Stimulated activated naive B cell treated with anti-CD40 and anti-IgM and Interleukin-4, amounts not matched to agents 10 μg/mL and 1 μg/mL and 100 μg/mL, for 72 hours (primary cell): Measurements from ENCODE around the gene STX8.
A peak's percentile ranks its signal among the peaks of the same experiment; 100 is the strongest.

Experiments
- ATAC-seq, 2 donors: fragments of 150-1000 bp; cut with Tn5 transposase; replicated peaks; 2 replicates each; pipeline ENCODE4 v1.10.0; 2021; ENCODE audit warnings: moderate library complexity in 1 of 2
- DNase-seq: peaks from one replicate; pipeline ENCODE4 v3.0.0; 2021
- H3K27ac Mint-ChIP-seq: one replicate; pipeline ENCODE4 v1.8.0; 2022; ENCODE audit warnings: mild to moderate bottlenecking, mixed read lengths
- H3K27me3 Mint-ChIP-seq, 2 donors: one replicate each; pipeline ENCODE4 v1.8.0; 2022; ENCODE audit warnings: mixed read lengths in 2 of 2
- H3K36me3 Mint-ChIP-seq, 2 donors: one replicate each; pipeline ENCODE4 v1.8.0; 2022; ENCODE audit warnings: mixed read lengths in 2 of 2, mild to moderate bottlenecking in 1 of 2
- H3K4me1 Mint-ChIP-seq, 2 donors: one replicate each; pipeline ENCODE4 v1.8.0; 2022; ENCODE audit warnings: mixed read lengths in 2 of 2, mild to moderate bottlenecking in 1 of 2
- H3K4me3 Mint-ChIP-seq, 2 donors: one replicate each; pipeline ENCODE4 v1.8.0; 2022; ENCODE audit warnings: mild to moderate bottlenecking in 2 of 2, mixed read lengths in 2 of 2, moderate library complexity in 1 of 2
- H3K9me3 Mint-ChIP-seq, 2 donors: one replicate each; pipeline ENCODE4 v1.8.0; 2022; ENCODE audit warnings: mixed read lengths in 2 of 2, mild to moderate bottlenecking in 1 of 2

STX8 gene

GRCh38 chr17:9279893-9280292, 295.7 kb downstream of the STX8 start:
- Mint-ChIP-seq H3K27me3 (no peaks in the 10 kb centered on the region), H3K36me3 (peaks cover 8 to 21% of the 10 kb centered on the region in 2 donors), H3K9me3 (no peaks in the 10 kb centered on the region), H3K4me1 (peaks cover 0 to 6% of the 10 kb centered on the region in 2 donors), H3K4me3 (no peak overlapping the region), H3K27ac (no peak overlapping the region)
- ATAC-seq: no peak
- no peak for DNase-seq

- H3K4me3 Mint-ChIP-seq: no peak overlapping the region
- H3K9me3 Mint-ChIP-seq: no peaks in the 10 kb centered on the region
- H3K4me1 Mint-ChIP-seq: peaks cover 0 to 2% of the 10 kb centered on the region in 2 donors
- no peak for ATAC-seq
- H3K27ac Mint-ChIP-seq: no peak overlapping the region
- peaks cover 1 to 12% of the 10 kb centered on the region in 2 donors for H3K36me3 Mint-ChIP-seq
- H3K27me3 Mint-ChIP-seq: no peaks in the 10 kb centered on the region
- DNase-seq: no peak
Observed at GRCh38 chr17:9274973-9275372, 300.6 kb downstream of the STX8 start.

GRCh38 chr17:9273428-9274391, 301.9 kb downstream of the STX8 start:
- Mint-ChIP-seq H3K4me3 (no peak overlapping the region), H3K27ac (no peak overlapping the region)
- DNase-seq: no peak

GRCh38 chr17:9272501-9273200, 303.0 kb downstream of the STX8 start:
- no peaks in the 10 kb centered on the region for H3K27me3 Mint-ChIP-seq
- H3K36me3 Mint-ChIP-seq: peaks cover 5% of the 10 kb centered on the region in 2 donors
- no peak for DNase-seq
- no peaks in the 10 kb centered on the region for H3K9me3 Mint-ChIP-seq
- no peak overlapping the region for H3K4me3 Mint-ChIP-seq
- H3K27ac Mint-ChIP-seq: no peak overlapping the region
- ATAC-seq: no peak
- no peaks in the 10 kb centered on the region for H3K4me1 Mint-ChIP-seq

More at GRCh38 chr17:9273428-9274391, 301.9 kb downstream of the STX8 start:
- Mint-ChIP-seq H3K27me3 (no peaks in the 10 kb centered on the region), H3K36me3 (peaks cover 5 to 12% of the 10 kb centered on the region in 2 donors), H3K4me1 (no peaks in the 10 kb centered on the region), H3K9me3 (no peaks in the 10 kb centered on the region)
- ATAC-seq: peak in 1 of 2 donors; percentile 31

- Mint-ChIP-seq H3K4me3 (no peak overlapping the region), H3K27me3 (no peaks in the 10 kb centered on the region), H3K36me3 (peaks cover 6 to 7% of the 10 kb centered on the region in 2 donors), H3K27ac (no peak overlapping the region), H3K9me3 (no peaks in the 10 kb centered on the region), H3K4me1 (no peaks in the 10 kb centered on the region)
- DNase-seq (no peak), ATAC-seq (no peak)
Observed at GRCh38 chr17:9271989-9272388, 303.6 kb downstream of the STX8 start.

- Mint-ChIP-seq H3K36me3 (peaks cover 7 to 10% of the 10 kb centered on the region in 2 donors), H3K27me3 (no peaks in the 10 kb centered on the region), H3K27ac (no peak overlapping the region), H3K4me3 (no peak overlapping the region), H3K9me3 (no peaks in the 10 kb centered on the region), H3K4me1 (no peaks in the 10 kb centered on the region)
- ATAC-seq: no peak
- DNase-seq: no peak
Observed at GRCh38 chr17:9270921-9271320, 304.7 kb downstream of the STX8 start.

GRCh38 chr17:9269350-9270035, 306.1 kb downstream of the STX8 start:
- ATAC-seq (no peak), DNase-seq (no peak)
- Mint-ChIP-seq H3K4me3 (no peak overlapping the region), H3K9me3 (no peaks in the 10 kb centered on the region), H3K27me3 (no peaks in the 10 kb centered on the region), H3K27ac (no peak overlapping the region), H3K4me1 (no peaks in the 10 kb centered on the region), H3K36me3 (peaks cover 9 to 16% of the 10 kb centered on the region in 2 donors)

- H3K4me3 Mint-ChIP-seq: no peak overlapping the region
- ATAC-seq (no peak), DNase-seq (no peak)
- H3K4me1 Mint-ChIP-seq: no peaks in the 10 kb centered on the region
- no peaks in the 10 kb centered on the region for H3K27me3 Mint-ChIP-seq
- H3K9me3 Mint-ChIP-seq: peaks cover 0 to 2% of the 10 kb centered on the region in 2 donors
- peaks cover 16 to 25% of the 10 kb centered on the region in 2 donors for H3K36me3 Mint-ChIP-seq
- H3K27ac Mint-ChIP-seq: no peak overlapping the region
Observed at GRCh38 chr17:9268546-9268945, 307.1 kb downstream of the STX8 start.

GRCh38 chr17:9266697-9267117, 308.9 kb downstream of the STX8 start:
- H3K4me1 Mint-ChIP-seq: no peaks in the 10 kb centered on the region
- no peak overlapping the region for H3K4me3 Mint-ChIP-seq
- ATAC-seq (no peak), DNase-seq (no peak)
- H3K27me3 Mint-ChIP-seq: no peaks in the 10 kb centered on the region
- H3K36me3 Mint-ChIP-seq: peaks cover 16 to 25% of the 10 kb centered on the region in 2 donors
- no peak overlapping the region for H3K27ac Mint-ChIP-seq
- peaks cover 0 to 2% of the 10 kb centered on the region in 2 donors for H3K9me3 Mint-ChIP-seq

- H3K27ac Mint-ChIP-seq: no peak overlapping the region
Observed at GRCh38 chr17:9266031-9266680, 309.5 kb downstream of the STX8 start.

GRCh38 chr17:9261081-9262012, 314.3 kb downstream of the STX8 start:
- no peak overlapping the region for H3K27ac Mint-ChIP-seq
- peaks cover 20 to 31% of the 10 kb centered on the region in 2 donors for H3K4me1 Mint-ChIP-seq
- no peak for ATAC-seq
- peaks cover 0 to 2% of the 10 kb centered on the region in 2 donors for H3K9me3 Mint-ChIP-seq
- H3K4me3 Mint-ChIP-seq: no peak overlapping the region
- H3K36me3 Mint-ChIP-seq: peaks cover 15 to 35% of the 10 kb centered on the region in 2 donors
- no peaks in the 10 kb centered on the region for H3K27me3 Mint-ChIP-seq
- no peak for DNase-seq

More at GRCh38 chr17:9266031-9266680, 309.5 kb downstream of the STX8 start:
- H3K9me3 Mint-ChIP-seq: peaks cover 0 to 2% of the 10 kb centered on the region in 2 donors
- no peak for DNase-seq
- H3K36me3 Mint-ChIP-seq: peaks cover 16 to 25% of the 10 kb centered on the region in 2 donors
- no peak for ATAC-seq
- H3K4me3 Mint-ChIP-seq: no peak overlapping the region
- H3K4me1 Mint-ChIP-seq: no peaks in the 10 kb centered on the region
- no peaks in the 10 kb centered on the region for H3K27me3 Mint-ChIP-seq

- Mint-ChIP-seq H3K27ac (no peak overlapping the region), H3K9me3 (peaks cover 0 to 2% of the 10 kb centered on the region in 2 donors), H3K4me3 (no peak overlapping the region), H3K36me3 (peaks cover 13 to 25% of the 10 kb centered on the region in 2 donors), H3K4me1 (peaks cover 24 to 48% of the 10 kb centered on the region in 2 donors), H3K27me3 (no peaks in the 10 kb centered on the region)
- ATAC-seq (no peak), DNase-seq (no peak)
Observed at GRCh38 chr17:9259419-9259818, 316.2 kb downstream of the STX8 start.
